HG03342 (cell line): Measurements from ENCODE around the gene FAM221B.

Experiments
- ATAC-seq: cut with Tn5 transposase; IDR thresholded peaks from one replicate; pipeline ENCODE4 v1.9.1; 2021; ENCODE audit warnings: mild to moderate bottlenecking, moderate library complexity; ENCODE audit not compliant: unreplicated experiment

Gene FAM221B

DNA sequence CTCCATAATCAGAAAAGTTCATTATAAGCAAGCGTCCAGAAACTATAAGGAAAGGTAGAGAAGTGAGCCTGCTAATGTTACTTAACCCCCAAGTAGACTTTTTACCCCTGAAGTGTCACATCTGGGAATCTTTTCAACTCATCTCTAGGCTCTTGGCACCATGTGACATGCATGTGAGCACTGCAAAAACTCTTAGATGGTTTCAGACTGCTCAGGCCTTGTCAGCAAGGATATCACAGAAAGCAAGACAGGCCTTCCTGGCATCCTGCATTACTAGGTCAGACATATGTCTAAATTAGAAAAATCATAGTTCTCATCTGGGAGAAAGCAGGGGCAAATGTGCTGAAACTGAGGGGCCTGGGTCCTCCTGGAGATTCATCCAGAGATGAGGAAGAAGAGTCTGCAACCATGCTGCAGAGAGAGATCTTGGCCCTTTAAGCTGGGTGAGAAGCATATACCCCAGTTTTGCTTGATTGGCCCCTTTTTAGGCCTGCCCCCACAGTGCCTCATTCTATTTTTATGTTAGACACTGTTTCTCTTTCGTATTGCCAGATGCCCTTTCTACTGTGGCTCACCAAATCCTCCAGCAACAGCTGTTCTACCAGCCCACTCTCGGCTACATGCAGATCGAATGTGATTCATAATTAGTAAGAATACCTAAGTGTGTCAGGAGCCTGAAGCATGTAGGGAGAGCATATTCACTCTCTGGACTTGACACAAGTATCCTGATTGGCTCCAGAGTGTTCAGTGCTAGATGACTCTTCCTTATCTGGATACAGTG is 19.4 kb upstream of the FAM221B start:
- ATAC-seq: peak; percentile 92

DNA sequence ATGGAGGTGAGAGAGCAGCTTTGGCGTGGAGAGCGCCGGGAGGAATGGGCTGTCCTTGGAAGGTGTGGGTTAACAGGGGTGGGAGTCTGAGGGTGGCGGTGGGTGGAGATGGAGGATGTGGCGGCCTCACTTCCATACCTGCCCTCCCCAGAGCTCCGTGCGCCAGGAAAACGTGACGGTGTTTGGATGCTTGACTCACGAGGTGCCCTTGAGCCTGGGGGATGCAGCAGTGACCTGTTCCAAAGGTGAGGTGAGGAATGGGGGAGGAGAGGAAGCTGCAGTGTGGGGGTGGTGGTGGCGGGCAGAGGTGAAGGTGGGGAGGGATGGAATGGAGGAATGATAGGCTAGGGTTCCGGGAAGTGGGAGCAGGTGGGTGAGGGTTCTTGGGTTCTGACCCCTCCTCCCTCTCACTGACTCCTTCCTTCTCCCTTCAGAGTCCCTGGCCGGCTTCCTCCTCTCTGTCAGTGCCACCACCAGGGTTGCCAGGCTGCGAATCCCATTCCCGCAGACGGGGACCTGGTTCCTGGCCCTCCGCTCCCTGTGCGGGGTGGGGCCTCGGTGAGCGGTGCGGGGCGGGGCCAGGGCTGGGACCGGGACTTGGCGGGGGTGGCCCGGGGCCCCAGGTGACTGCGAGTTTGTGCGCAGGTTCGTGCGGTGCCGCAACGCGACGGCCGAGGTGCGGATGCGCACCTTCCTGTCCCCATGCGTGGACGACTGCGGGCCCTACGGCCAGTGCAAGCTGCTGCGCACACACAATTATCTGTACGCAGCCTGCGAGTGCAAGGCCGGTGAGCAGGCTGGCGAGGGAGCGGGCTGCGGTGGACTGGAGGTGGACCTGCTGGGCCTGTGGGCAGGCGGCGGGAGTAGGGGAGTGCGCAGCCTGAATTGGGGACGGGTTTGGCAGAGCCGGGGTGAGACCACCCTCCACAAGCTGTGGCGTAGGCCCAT is 17.6 kb upstream of the FAM221B start:
- no peak for ATAC-seq

DNA sequence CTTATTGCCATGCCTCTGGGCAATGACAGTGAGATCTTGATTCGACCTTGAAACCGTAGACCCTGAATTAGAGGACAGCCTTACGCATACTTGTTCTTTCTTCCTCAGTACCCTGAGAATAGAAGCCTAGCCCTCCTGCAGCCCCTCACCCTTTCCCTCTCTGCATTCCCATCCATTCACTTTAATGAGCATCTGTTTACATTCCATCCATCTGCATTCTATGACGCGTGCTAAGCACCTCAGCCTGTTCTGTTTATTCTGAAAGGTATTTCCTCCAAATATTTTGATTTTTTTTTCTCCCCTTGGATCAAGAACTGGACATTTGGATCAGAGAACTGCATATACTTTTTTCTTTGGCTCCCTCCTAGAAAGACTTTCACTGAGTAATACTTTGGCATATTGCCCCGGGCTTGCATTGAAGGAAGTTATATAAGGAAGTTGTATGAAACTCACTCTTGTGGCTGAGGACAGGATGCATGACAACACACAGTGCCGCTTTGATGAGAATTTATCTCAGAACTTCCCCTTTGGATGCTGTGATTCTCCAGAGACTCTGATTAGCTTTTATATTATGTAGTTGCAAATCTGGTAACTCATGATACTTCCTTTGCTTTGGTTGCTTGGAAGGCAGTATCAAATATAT is 16.2 kb upstream of the FAM221B start:
- ATAC-seq: no peak

DNA sequence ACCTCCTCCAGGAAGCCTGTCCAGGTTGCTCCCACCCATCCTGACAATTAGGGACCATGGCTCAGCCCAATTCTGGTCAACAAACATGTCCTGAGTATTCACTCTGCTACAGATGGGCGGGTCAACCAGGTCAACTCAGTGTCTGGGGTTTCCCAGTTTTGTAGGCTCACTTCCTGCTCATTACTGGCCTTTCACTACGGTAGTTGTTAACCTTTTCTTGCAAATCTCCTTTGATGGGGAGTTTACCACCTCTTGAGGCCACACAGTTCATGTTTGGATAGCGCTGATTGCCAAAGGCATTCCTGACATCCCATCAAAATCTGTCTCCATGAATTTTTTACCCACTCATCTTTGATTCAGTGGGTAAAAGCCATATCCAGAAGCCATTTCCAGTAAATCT is 14.3 kb upstream of the FAM221B start:
- ATAC-seq: peak; percentile 70

DNA sequence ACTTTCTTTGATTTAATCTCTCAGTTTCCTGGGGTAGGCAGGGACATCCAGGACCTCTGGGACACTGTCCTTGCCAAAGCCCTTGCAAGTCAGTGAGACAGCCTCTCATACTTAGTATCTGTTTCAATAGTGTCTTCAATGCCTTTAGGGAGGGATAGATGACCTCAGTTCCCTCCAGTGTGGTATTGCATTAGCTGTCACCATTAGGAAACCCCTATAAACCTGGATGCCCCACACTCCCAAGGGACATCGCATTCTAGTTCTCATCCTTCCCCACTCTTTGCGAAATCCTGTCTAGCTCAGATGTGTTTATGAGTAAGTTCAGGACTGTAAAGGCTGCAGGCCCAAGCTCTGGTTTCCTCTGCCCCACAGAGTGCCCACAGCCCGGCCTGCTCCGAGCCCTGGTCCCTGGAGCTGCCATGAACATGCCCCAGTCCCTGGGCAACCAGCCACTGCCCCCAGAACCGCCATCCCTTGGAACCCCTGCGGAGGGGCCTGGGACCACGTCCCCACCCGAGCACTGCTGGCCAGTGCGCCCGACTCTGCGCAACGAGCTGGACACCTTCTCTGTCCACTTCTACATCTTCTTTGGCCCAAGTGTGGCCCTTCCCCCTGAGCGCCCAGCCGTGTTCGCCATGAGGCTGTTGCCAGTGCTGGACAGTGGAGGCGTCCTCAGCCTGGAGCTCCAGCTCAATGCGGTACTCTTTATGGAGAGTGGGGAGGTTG is 13.7 kb upstream of the FAM221B start:
- no peak for ATAC-seq

DNA sequence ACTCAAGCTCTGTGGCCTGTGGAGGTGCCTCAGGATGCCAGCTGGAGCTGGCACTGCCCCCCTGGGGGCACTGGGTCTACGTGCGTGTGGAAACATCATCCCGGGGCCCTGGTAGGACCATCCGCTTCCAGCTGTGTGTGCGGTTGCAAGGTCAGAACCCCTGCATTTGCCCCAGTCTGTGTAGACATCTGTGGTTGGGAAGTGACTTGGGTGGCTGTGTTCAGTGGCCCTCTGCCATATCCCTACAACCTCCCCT is 13.0 kb upstream of the FAM221B start:
- ATAC-seq: no peak

DNA sequence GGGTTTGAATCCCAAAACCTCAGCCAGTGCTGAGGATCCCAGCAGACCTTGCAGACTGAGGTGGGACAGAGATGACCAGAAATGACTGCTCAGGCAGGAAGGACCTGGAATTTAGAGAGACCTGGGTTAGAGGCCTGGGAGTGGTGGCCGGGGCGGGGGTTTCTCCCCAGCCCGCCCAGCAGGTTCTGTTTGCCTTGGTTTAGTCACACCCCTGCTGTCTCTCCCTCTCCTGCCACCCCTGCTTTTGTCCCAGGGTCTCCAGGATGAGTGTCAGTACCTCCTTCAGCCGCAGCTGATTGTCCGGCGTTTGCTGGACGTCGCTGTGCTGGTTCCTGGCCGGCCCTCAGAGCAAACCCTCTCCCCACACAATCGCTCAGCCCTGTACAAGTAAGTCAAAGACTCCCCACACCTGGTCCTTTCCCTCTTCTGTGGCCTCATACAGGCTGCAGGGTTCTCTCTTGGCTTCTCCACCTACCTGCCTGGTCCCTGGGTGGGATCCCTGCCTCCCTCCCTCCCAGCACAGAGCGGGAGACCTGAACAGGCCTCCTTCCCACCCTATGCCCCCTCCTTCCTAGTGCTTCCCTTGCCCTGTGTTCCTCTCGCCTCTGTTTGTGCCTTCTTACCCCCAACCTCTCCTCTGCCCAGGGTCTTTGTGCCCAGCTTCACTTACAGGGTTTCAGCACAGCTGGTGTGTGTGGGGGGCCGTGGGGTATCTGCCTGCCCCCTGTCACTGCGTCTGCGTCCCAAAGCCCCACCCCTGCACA is 12.5 kb upstream of the FAM221B start:
- no peak for ATAC-seq

DNA sequence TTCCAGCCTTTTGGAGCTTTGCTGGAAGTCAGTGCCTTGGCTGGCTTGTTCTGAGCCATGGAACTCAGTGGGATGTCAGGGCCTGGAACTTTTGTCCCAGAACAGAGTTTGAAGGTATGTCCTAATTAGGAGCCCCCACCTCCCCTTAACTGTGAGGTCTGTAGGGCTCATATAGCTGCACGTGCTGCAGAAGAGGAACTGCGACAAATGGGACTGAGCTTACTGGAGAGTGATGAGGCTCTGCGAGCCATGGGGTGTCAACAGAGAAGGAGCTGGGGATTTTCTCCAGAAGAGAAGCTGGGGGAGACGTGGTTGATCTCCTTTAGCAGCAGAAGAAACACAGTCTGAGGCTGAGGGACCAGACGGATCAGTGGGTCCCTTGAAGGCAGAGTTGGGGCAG is 11.4 kb upstream of the FAM221B start:
- no peak for ATAC-seq

DNA sequence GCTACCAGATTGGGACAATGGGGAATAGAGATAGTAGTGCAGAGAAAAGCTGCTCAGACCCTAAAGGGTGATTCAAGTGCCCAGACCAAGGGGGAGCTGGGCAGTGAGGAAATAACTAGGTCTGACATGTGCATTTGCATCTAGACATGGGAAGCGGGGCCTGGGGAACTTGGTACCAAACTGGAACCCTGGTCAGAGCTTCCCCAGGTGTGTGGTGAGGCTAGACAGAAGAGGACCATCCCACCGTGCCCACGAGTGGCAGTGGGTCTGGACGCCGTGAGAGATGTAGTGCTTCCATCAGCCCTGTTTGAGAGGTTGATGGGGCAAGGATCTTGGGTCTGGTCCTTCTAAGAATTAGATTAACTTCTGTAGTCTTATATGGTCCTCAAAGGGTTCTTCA is 8.1 kb upstream of the FAM221B start:
- no peak for ATAC-seq

DNA sequence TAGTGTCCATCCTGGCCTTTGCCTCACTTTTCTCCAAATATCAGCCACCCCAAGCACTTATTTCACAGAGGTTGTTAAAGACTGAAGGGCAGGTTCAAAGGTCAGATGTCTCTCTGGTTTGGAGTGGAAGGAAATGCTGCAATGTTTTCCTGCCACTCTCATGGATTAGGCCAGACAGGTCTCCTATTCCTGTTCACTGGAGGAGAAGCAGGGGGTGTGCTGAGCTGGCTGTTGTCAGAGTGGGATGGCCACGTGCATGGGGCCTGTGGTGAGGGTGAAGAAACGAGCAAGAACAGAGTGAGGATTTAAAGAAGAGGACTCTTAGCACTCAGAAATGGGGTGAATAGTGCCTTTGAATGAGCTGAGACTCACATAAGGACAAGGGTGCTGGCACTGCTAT is 7.2 kb upstream of the FAM221B start:
- no peak for ATAC-seq

DNA sequence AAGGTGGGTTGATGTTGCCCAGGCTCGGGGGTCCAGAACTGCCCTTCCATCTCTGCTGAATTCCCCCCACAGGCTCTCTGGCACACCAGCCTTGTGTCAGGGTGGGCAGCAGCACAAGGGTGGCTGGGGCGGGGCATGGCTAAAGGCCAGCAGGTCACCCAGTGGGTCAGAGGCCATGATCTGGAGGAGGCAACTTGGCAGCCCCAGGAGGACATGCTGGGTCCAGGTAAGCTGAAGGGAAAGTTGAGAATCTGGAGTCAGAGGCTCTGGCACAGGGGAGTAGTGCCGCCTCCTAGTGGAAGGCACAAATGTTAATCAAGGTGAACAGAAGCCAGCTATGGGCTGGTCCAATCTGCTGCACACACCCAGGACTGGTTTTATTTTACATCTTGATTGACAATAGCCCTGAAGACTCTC is 6.7 kb upstream of the FAM221B start:
- no peak for ATAC-seq

DNA sequence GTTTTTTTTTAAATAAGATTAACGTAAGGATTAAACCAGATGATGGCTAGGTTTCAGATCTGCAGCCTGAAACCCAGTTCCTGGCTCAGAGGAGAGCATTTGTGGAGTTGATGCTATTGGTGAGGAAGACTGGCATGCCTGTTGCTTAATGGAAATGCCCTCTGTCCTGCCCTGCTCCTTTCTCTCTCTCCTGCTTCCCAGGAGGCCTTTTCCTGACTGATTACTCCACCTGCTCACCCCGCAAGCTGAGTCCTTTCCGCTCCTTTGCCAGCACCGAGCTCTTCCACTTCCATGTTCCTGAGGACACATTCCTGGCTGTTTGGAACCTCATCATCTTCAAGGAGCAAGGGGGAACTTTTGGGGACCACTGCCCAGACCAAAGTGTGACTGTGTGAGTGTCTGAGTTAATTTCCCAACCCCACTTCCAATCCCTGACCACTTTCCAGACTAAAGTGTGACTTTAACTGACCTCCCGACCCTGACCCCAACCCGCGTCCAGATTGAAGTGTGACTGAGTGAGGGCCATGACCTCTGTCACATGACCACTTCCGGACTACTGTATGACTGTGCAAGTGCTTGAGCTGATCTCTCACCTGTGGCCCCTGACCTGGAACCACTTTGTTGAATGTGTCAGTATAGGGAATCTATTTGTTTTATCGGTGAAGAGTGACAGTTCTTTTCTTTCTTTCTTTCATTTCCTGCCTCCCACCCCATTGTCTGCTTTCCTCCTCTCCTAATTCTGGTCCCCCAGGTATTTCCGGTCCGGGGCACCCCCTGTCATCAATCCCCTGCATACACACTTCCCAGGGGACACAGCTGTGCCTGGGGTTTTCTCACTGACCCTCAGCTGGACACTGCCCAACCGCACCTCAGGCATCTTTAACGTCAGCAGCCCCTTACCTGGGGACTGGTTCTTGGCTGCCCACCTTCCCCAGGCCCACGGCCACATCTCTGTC is 6.0 kb upstream of the FAM221B start:
- no peak for ATAC-seq

DNA sequence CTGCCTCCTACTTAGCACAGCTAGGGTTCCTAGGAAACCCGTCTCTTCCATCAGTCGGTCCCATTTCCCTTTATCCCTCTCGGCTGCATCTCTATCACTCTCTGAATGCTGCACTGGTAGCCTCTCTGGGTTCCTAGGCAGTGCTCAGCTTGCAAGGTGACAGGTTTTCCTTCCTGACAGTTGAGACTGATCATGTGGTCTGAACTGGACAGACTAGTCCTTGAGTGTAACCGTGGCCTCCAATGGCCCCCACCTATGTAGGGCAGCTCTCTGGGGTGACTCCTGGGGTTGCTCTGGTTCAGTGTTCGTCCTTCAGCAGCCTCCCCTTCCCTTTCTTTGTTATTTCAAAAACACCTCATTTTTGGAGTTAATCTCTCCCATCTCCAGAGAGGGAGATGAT is 4.3 kb upstream of the FAM221B start:
- ATAC-seq: no peak

DNA sequence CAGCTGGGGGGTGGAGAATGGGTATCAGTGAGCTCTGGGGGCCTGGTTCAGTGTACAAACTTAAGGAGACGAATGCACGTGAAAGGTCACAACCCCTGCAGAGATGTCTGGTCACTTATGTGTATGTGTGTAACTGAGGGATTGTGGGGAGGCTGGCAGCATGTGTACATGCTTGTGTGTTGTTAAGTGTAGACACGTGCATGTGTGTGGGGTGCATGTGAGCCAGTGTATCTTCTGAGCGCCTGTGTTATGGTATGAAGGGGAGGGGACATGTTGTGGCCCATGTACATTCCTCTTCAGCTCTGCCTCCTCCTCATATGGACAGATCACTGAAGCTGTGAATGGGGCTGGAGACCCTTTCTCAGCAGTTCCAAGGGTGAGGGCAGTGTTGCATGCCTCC is 2.5 kb upstream of the FAM221B start:
- ATAC-seq: no peak

DNA sequence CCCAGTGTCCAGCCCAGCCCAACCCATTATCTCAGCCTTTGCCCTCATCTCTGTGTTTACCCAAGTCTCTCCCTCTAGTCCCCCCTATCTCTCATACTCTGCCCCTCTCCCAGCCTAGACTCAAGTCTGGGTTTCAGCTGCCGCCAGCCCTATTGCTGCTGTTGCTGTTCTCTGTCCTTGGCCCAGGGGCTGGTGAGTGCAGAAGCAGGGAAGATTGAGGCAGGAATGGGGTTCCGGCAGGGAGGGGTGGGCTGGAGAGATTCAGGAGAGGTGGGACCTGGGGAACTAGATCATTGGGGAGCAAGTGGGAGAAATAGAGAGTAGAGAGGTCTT is 1.2 kb upstream of the FAM221B start:
- ATAC-seq: no peak

DNA sequence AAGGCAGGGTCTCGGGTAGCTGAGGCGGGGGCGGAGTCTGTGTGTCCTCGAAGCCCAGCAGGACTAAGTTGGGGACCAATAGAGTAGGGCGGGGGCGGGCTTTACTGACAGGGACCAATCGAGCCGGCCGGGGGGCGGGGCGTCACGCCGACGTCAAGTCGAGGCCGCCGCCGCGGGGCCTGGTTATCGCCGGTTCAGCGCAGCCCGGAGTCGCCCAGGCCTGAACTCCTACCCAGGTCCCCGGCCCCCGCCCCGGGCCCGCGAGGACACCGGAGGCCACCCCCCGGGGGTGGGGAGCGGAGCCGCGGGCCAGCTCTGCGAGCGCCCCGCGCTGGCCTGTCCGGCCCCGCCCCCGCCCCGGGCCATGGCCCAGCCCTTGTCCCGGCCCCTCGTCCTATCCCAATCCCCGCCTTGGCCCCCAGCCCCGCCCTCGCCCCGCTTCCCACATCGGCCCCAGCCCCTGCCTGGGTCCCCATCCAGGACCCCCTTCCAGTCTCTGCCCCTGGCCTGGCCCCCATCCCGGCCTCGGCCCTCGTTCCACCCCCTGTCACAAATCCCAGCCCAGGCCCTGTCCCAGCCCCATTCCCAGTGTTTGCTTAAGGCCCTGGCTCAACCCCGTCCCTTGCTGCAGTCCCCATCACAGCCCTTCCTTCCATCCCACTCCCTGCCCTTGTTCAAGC is 692 bp upstream of the FAM221B start, which contains the start of gene TMEM8B:
TMEM8B (plus strand) TSS at position 145 of the 680 bp plus-strand sequence; CDS start at position 365, 220 bp downstream.
- peak; percentile 71 for ATAC-seq

DNA sequence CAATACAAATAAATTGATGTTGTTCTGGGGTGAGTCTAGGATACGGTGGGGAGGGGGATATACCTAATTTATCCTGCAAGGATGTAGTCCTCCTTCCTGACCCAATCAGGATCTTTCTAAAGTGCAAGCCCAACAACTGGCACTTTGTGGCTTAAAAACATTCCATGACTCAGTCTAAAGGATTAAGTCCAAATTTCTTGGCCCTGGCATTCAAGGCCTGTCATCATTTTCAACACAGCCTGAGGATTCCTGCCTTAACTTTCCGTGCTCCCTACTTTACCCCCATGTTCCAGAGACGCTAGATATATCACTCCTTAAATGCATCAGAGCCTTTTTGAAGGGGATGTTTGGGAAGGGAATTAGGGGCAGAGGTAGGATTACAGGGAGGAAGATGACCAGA is 1.0 kb downstream of the FAM221B start:
- ATAC-seq: no peak

DNA sequence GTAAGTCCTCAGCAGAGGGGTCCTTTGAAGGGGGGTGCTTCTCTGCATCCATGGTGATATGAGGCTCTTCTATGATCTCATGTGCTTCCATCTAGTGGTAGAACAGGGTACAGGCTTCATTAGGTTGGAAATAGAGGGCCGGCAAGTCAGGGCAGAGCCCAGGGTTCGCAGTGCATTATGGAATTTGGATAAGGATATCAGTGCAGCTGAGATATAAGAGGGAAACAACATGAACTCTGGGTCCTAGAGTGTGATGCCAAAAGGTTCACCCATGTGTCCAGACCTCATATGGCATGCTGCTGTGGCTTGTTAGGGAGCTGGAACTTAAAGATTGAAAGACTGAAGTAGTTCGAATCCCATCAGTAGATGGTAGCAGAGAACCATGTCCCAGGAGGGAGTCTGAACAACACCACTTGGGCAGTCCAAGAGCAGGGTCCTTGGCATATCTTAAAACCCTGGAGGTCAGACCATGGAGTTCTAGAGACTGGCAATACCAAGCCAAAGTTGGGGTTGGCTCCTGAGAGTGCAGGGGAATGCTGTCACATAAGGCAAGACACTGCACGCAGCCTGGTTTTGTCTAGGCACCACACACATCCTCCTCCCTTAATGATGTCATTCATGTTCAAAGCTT is 2.3 kb downstream of the FAM221B start:
- peak; percentile 41 for ATAC-seq
